H9 (cell line): Measurements from ENCODE around the gene ATXN7L3. TPM values are rescaled to one million over a fixed set of nuclear protein-coding genes. Genes with fewer than 3 reads are reported as not detected.

Experiments used
- DNase-seq: peaks from one replicate; pipeline ENCODE4 v3.0.0-alpha.2; 2017
- H2AFZ ChIP-seq: one replicate; pipeline ENCODE4 v1.6.1; 2013; ENCODE audit warnings: mild to moderate bottlenecking, low read length, control low read depth, moderate library complexity
- H2AK5ac ChIP-seq: 2 replicates; pipeline ENCODE4 v1.6.1; 2013; ENCODE audit warnings: low read length, control low read depth, mixed read lengths; ENCODE audit not compliant: insufficient read length
- H2BK120ac ChIP-seq: one replicate; pipeline ENCODE4 v1.6.1; 2013; ENCODE audit warnings: low read depth, mild to moderate bottlenecking, low read length, control low read depth, inconsistent platforms; ENCODE audit not compliant: poor library complexity, severe bottlenecking
- H2BK12ac ChIP-seq: 2 replicates; pipeline ENCODE4 v1.6.1; 2013; ENCODE audit warnings: low read length, control low read depth, mixed read lengths, low read depth; ENCODE audit not compliant: insufficient read length
- H2BK15ac ChIP-seq: 2 replicates; pipeline ENCODE4 v1.6.1; 2013; ENCODE audit warnings: low read depth, low read length, control low read depth
- H2BK20ac ChIP-seq: one replicate; pipeline ENCODE4 v1.6.1; 2013; ENCODE audit warnings: low read depth, mild to moderate bottlenecking, low read length, control low read depth, inconsistent platforms; ENCODE audit not compliant: poor library complexity, severe bottlenecking
- H2BK5ac ChIP-seq: 2 replicates; pipeline ENCODE4 v1.6.1; 2013; ENCODE audit warnings: low read length, control low read depth, mixed read lengths; ENCODE audit not compliant: insufficient read length
- H3K14ac ChIP-seq: 2 replicates; pipeline ENCODE4 v1.6.1; 2013; ENCODE audit warnings: low read length, control low read depth; ENCODE audit not compliant: insufficient read depth
- H3K18ac ChIP-seq: 2 replicates; pipeline ENCODE4 v1.6.1; 2013; ENCODE audit warnings: low read depth, mild to moderate bottlenecking, mixed read lengths, low read length, control low read depth; ENCODE audit not compliant: insufficient read length
- H3K23ac ChIP-seq: 2 replicates; pipeline ENCODE4 v1.6.1; 2013; ENCODE audit warnings: low read length, control low read depth, mixed read lengths, low read depth; ENCODE audit not compliant: insufficient read length
- H3K23me2 ChIP-seq: 2 replicates; pipeline ENCODE4 v1.6.1; 2013; ENCODE audit warnings: low read depth, mild to moderate bottlenecking, mixed read lengths, low read length, control low read depth; ENCODE audit not compliant: insufficient read length, poor library complexity, severe bottlenecking
- H3K27ac ChIP-seq: 2 replicates; pipeline ENCODE4 v1.5.1; 2013; ENCODE audit warnings: low read length, control low read depth, mixed read lengths, low read depth; ENCODE audit not compliant: insufficient read length
- H3K27me3 ChIP-seq: 2 replicates; pipeline ENCODE4 v1.6.1; 2013; ENCODE audit warnings: low read length, control low read depth, inconsistent platforms; ENCODE audit not compliant: insufficient read depth
- H3K4ac ChIP-seq: 2 replicates; pipeline ENCODE4 v1.6.1; 2013; ENCODE audit warnings: low read depth, mild to moderate bottlenecking, control low read depth, inconsistent platforms, low read length, moderate library complexity
- H3K4me1 ChIP-seq: 2 replicates; pipeline ENCODE4 v1.6.1; 2013; ENCODE audit warnings: low read length, control low read depth, inconsistent platforms; ENCODE audit not compliant: insufficient read depth
- H3K4me2 ChIP-seq: 2 replicates; pipeline ENCODE4 v1.6.1; 2013; ENCODE audit warnings: low read length, control low read depth, mixed read lengths; ENCODE audit not compliant: insufficient read length, insufficient read depth
- H3K56ac ChIP-seq: 2 replicates; pipeline ENCODE4 v1.6.1; 2013; ENCODE audit warnings: low read depth, mild to moderate bottlenecking, mixed read lengths, low read length, control low read depth; ENCODE audit not compliant: insufficient read length
- H3K79me1 ChIP-seq: 2 replicates; pipeline ENCODE4 v1.6.1; 2013; ENCODE audit warnings: low read depth, mild to moderate bottlenecking, moderate library complexity, low read length, control low read depth, inconsistent platforms; ENCODE audit not compliant: insufficient read depth, poor library complexity, severe bottlenecking
- H3K79me2 ChIP-seq: 2 replicates; pipeline ENCODE4 v1.6.1; 2013; ENCODE audit warnings: low read length, control low read depth, inconsistent platforms; ENCODE audit not compliant: insufficient read depth
- H3K9ac ChIP-seq: 2 replicates; pipeline ENCODE4 v1.6.1; 2013; ENCODE audit warnings: low read length, control low read depth, mixed read lengths; ENCODE audit not compliant: insufficient read length; ENCODE audit errors: extremely low read depth
- H3K9me3 ChIP-seq: one replicate; pipeline ENCODE4 v1.6.1; 2013; ENCODE audit warnings: low read depth, low read length, inconsistent platforms; ENCODE audit not compliant: control insufficient read depth
- H3T11ph ChIP-seq: one replicate; pipeline ENCODE4 v1.6.1; 2013; ENCODE audit warnings: mild to moderate bottlenecking, low read length, control low read depth, inconsistent platforms
- H4K20me1 ChIP-seq: one replicate; pipeline ENCODE4 v1.6.1; 2013; ENCODE audit not compliant: control insufficient read depth, insufficient read length, insufficient read depth
- H4K5ac ChIP-seq: 2 replicates; pipeline ENCODE4 v1.6.1; 2013; ENCODE audit warnings: low read depth, mild to moderate bottlenecking, mixed read lengths, low read length, control low read depth; ENCODE audit not compliant: insufficient read length
- H4K8ac ChIP-seq: replicated peaks from 2 replicates; pipeline ENCODE4 v1.6.1; 2013; ENCODE audit warnings: low read length, control low read depth, mixed read lengths, low read depth; ENCODE audit not compliant: insufficient read length
- H4K91ac ChIP-seq: 2 replicates; pipeline ENCODE4 v1.6.1; 2013; ENCODE audit warnings: low read depth, mild to moderate bottlenecking, moderate library complexity, mixed read lengths, low read length, control low read depth; ENCODE audit not compliant: insufficient read length
- H3K27ac Mint-ChIP-seq, 3 experiments: 2 replicates in 2 of 3; 3 replicates in 1 of 3; pipeline ENCODE4 v1.8.0; 2020 to 2021; ENCODE audit warnings: mixed read lengths in 3 of 3, mild to moderate bottlenecking in 1 of 3, moderate library complexity in 1 of 3
- H3K27me3 Mint-ChIP-seq: 2 replicates; pipeline ENCODE4 v1.8.0; 2021; ENCODE audit warnings: low read depth, mild to moderate bottlenecking, moderate library complexity, mixed read lengths
- H3K36me3 Mint-ChIP-seq, 3 experiments: 2 replicates in 2 of 3; 3 replicates in 1 of 3; pipeline ENCODE4 v1.8.0; 2020 to 2021; ENCODE audit warnings: low read depth in 3 of 3, mixed read lengths in 3 of 3; ENCODE audit not compliant: insufficient read depth in 1 of 3
- H3K4me1 Mint-ChIP-seq, 2 experiments: 2 replicates each; pipeline ENCODE4 v1.8.0; 2020; ENCODE audit warnings: mixed read lengths in 2 of 2
- H3K4me3 Mint-ChIP-seq, 2 experiments: 2 replicates in 1 of 2; 3 replicates in 1 of 2; pipeline ENCODE4 v1.8.0; 2020 to 2021; ENCODE audit warnings: mild to moderate bottlenecking in 2 of 2, mixed read lengths in 2 of 2, moderate library complexity in 1 of 2
- H3K9me3 Mint-ChIP-seq, 2 experiments: 2 replicates in 1 of 2; 3 replicates in 1 of 2; pipeline ENCODE4 v1.8.0; 2020; ENCODE audit warnings: mild to moderate bottlenecking in 2 of 2, mixed read lengths in 2 of 2, moderate library complexity in 1 of 2
- CTCF ChIP-seq: fragments of 200-600 bp; sonication (generic); conservative IDR thresholded peaks from 3 replicates; pipeline ENCODE4 v1.8.0; 2021; ENCODE audit warnings: antibody characterized with exemption, mild to moderate bottlenecking
- WGBS: extraction: QIAGEN DNeasy Blood & Tissue Kit; methylation state at CpG from one replicate; pipeline ENCODE4 v1.1.7; 2013; ENCODE audit warnings: missing lambda C conversion rate, low lambda C conversion rate, mixed read lengths; ENCODE audit not compliant: insufficient read length; ENCODE audit errors: extremely low coverage; 5-methylcytosine and 5-hydroxymethylcytosine counted together
- long read RNA-seq: library from polyadenylated mRNA; unstranded; transcript quantifications from one replicate; pipeline ENCODE4 v2.0.0, GENCODE V29; 2020
- total RNA-seq: library from RNA; stranded (reverse); gene quantifications from 2 replicates; pipeline ENCODE4 v1.2.1, GENCODE V29; 2021

ATXN7L3 gene
- 125 and 134 TPM in 2 replicates for total RNA-seq
- long read RNA-seq, partial matches to known transcripts = 0 of 25 reads
- long read RNA-seq, other reads (novel, unspliced or antisense) = 24 of 25 reads

- Mint-ChIP-seq H3K36me3 (peaks cover 17 to 34% (median 33%) of the 10 kb centered on the region in 3 experiments; a peak in 6 of 7 replicates), H3K27ac (peak within 1 kb of the TSS; percentile 92 to 99 (median 99)), H3K4me1 (peaks cover 30% of the 10 kb centered on the region in 2 experiments), H3K4me3 (peak within 1 kb of the TSS; percentile 90 to 92), H3K9me3 (no peaks in the 10 kb centered on the region), H3K27me3 (no peaks in the 10 kb centered on the region; the same call in 1 of the 2 replicates)
- Histone ChIP-seq H2BK5ac (no peak within 1 kb of the TSS), H4K91ac (no peak within 1 kb of the TSS), H2BK20ac (no peak within 1 kb of the TSS), H3K79me2 (peaks cover 4% of the 10 kb centered on the region; the same call in 1 of the 2 replicates), H2AK5ac (no peak within 1 kb of the TSS), H2AFZ (no peak within 1 kb of the TSS), H3K4me2 (peak within 1 kb of the TSS; percentile 65), H4K20me1 (no peaks in the 10 kb centered on the region), H3K9ac (peak within 1 kb of the TSS; percentile 73), H3K18ac (peak within 1 kb of the TSS; percentile 70), H3K14ac (peak within 1 kb of the TSS; percentile 80; the same call in 1 of the 2 replicates), H3K4ac (no peak within 1 kb of the TSS), H3K23me2 (peaks cover 6% of the 10 kb centered on the region), H2BK120ac (no peak within 1 kb of the TSS), H3K79me1 (no peaks in the 10 kb centered on the region), H2BK15ac (no peak within 1 kb of the TSS), H3K27ac (no peak within 1 kb of the TSS), H4K8ac (no peak within 1 kb of the TSS), H3K23ac (no peak within 1 kb of the TSS), H4K5ac (no peak within 1 kb of the TSS), H3K9me3 (no peaks in the 10 kb centered on the region), H3K56ac (no peak within 1 kb of the TSS), H3K27me3 (no peaks in the 10 kb centered on the region), H3T11ph (no peak within 1 kb of the TSS), H2BK12ac (no peak within 1 kb of the TSS), H3K4me1 (0 out of 2 replicates have a peak, but pooled peaks cover 2% of the 10 kb centered on the region)
- no peak for TF ChIP-seq CTCF
- DNase-seq = peak; percentile 100
- WGBS = no CpG with 5 or more reads among the region's 126 CpGs
These were observed at the start of gene ATXN7L3 for GRCh38 chr17:44199553-44200477. TSS of gene ATXN7L3 (minus strand) at chr17:44199884. CDS start at chr17:44198070, 1,814 bp downstream.
